GM12878 (cell line): ENCODE measurements around the gene REV3L. TPM values are rescaled to one million over a fixed set of nuclear protein-coding genes. Genes with fewer than 3 reads are reported as not detected.

Experiments
- ATAC-seq: fragments of 200-7000 bp; cut with Tn5 transposase; 3 replicates; pipeline ENCODE4 v1.9.1; 2020; ENCODE audit warnings: mild to moderate bottlenecking, moderate library complexity
- BruUV-seq: library from RNA; stranded (reverse); fragments of 400-500 nt; replicated peaks from 2 replicates; lab custom pipeline; 2021; lab: Mats Ljungman, UMichigan
- CTCF ChIA-PET: fragments of 300-600 bp; sonication (Branson Sonifier 250); formaldehyde crosslinking; extraction: SDS; loops from one replicate; lab custom pipeline; 2021; ENCODE audit warnings: inconsistent platforms; lab: Yijun Ruan, JAX
- POLR2A ChIA-PET: fragments of 350-600 bp; formaldehyde crosslinking; extraction: SDS; loops from one replicate; lab custom pipeline; 2021; ENCODE audit warnings: inconsistent platforms; lab: Charles Lee
- RAD21 ChIA-PET: fragments of 300-600 bp; sonication (Branson Sonifier 250); formaldehyde crosslinking; loops from one replicate; lab custom pipeline; 2023; ENCODE audit warnings: antibody characterized with exemption; ENCODE audit not compliant: unreplicated experiment; lab: Charles Lee
- SMC1A ChIA-PET: fragments of 300-600 bp; sonication (Branson Sonifier 250); formaldehyde crosslinking; loops from one replicate; lab custom pipeline; 2023; ENCODE audit not compliant: unreplicated experiment, uncharacterized antibody; lab: Charles Lee
- DNase-seq: peaks from one replicate; pipeline ENCODE4 v3.0.0-alpha.2; 2011; ENCODE audit warnings: low read depth, low spot score
- FAIRE-seq: peaks from 3 replicates; lab custom pipeline; 2011; peaks lifted over from hg19 to GRCh38; lab: Jason Lieb, UNC
- H2AFZ ChIP-seq: 2 replicates; pipeline ENCODE4 v1.6.0; 2011; ENCODE audit warnings: low read depth, low read length, control low read depth; ENCODE audit not compliant: control insufficient read depth
- H3K27ac ChIP-seq: 2 replicates; pipeline ENCODE4 v1.5.1; 2011; ENCODE audit warnings: control low read depth; ENCODE audit not compliant: control insufficient read depth, insufficient read depth
- H3K27me3 ChIP-seq, 2 experiments: replicated peaks in 1 of 2; 2 replicates each; pipeline versions ENCODE4 v1.6.0 to v1.6.1; 2011; ENCODE audit warnings: low read length in 1 of 2; ENCODE audit not compliant: control insufficient read depth in 2 of 2, insufficient read depth in 2 of 2
- H3K36me3 ChIP-seq, 2 experiments: 2 replicates each; pipeline ENCODE4 v1.5.1; 2011; ENCODE audit warnings: low read length in 1 of 2; ENCODE audit not compliant: control insufficient read depth in 2 of 2, insufficient read depth in 2 of 2
- H3K4me1 ChIP-seq: 2 replicates; pipeline ENCODE4 v1.6.1; 2011; ENCODE audit warnings: mild to moderate bottlenecking, low read length, moderate library complexity, mixed read lengths; ENCODE audit not compliant: control insufficient read depth, insufficient read depth
- H3K4me2 ChIP-seq: 2 replicates; pipeline ENCODE4 v1.6.0; 2011; ENCODE audit warnings: control low read depth; ENCODE audit not compliant: control insufficient read depth, insufficient read depth
- H3K4me3 ChIP-seq: fragments of 200-600 bp; sonication (generic); 2 replicates; pipeline ENCODE4 v1.5.1; 2016
- H3K79me2 ChIP-seq: 2 replicates; pipeline ENCODE4 v1.6.0; 2011; ENCODE audit warnings: low read length; ENCODE audit not compliant: control insufficient read depth, insufficient read depth
- H3K9ac ChIP-seq: 2 replicates; pipeline ENCODE4 v1.8.0; 2011; ENCODE audit warnings: low read length, control low read depth, mixed read lengths; ENCODE audit not compliant: control insufficient read depth, insufficient read depth
- H3K9me3 ChIP-seq: replicated peaks from 3 replicates; pipeline ENCODE4 v1.5.1; 2011; ENCODE audit warnings: mild to moderate bottlenecking, low read length; ENCODE audit not compliant: control insufficient read depth, insufficient read depth
- H4K20me1 ChIP-seq: 2 replicates; pipeline ENCODE4 v1.6.0; 2011; ENCODE audit not compliant: control insufficient read depth, insufficient read depth
- CEBPZ ChIP-seq: fragments of 150-350 bp; IDR thresholded peaks from 2 replicates; pipeline ENCODE4 v1.6.1; 2016; ENCODE audit warnings: low read depth, low read length
- CHD2 ChIP-seq: IDR thresholded peaks from 2 replicates; pipeline ENCODE4 v1.6.1; 2011; ENCODE audit warnings: low read depth, low read length, improper control_type of control experiment, borderline replicate concordance
- HDGF ChIP-seq: fragments of 450-650 bp; IDR thresholded peaks from 2 replicates; pipeline ENCODE4 v1.6.1; 2016; ENCODE audit warnings: antibody characterized with exemption
- IRF3 ChIP-seq: fragments of 450-650 bp; IDR thresholded peaks from 2 replicates; pipeline ENCODE4 v1.6.1; 2014; ENCODE audit warnings: mild to moderate bottlenecking
- KAT2A ChIP-seq: conservative IDR thresholded peaks from 2 replicates; pipeline ENCODE4 v1.6.1; 2011; ENCODE audit warnings: low read depth, low read length; ENCODE audit not compliant: control insufficient read depth
- POLR2AphosphoS2 ChIP-seq: IDR thresholded peaks from 2 replicates; pipeline ENCODE4 v1.6.1; 2011; ENCODE audit warnings: low read depth, mild to moderate bottlenecking, low read length, improper control_type of control experiment, moderate library complexity
- RELA ChIP-seq: fragments of 450-650 bp; IDR thresholded peaks from 2 replicates; pipeline ENCODE4 v1.8.0; 2014; ENCODE audit warnings: borderline replicate concordance; ENCODE audit not compliant: partially characterized antibody
- SMAD1 ChIP-seq: fragments of 450-650 bp; IDR thresholded peaks from 2 replicates; pipeline ENCODE4 v1.6.1; 2018; ENCODE audit warnings: mild to moderate bottlenecking, low read depth; ENCODE audit not compliant: partially characterized antibody
- TAF1 ChIP-seq: IDR thresholded peaks from 2 replicates; pipeline ENCODE4 v1.6.1; 2011; ENCODE audit warnings: mild to moderate bottlenecking, low read depth, low read length, borderline replicate concordance
- TCF12 ChIP-seq: IDR thresholded peaks from 2 replicates; pipeline ENCODE4 v1.6.1; 2011; ENCODE audit warnings: low read depth, mild to moderate bottlenecking, low read length
- ZNF207 ChIP-seq: fragments of 450-650 bp; IDR thresholded peaks from 2 replicates; pipeline ENCODE4 v1.6.1; 2014; ENCODE audit warnings: antibody characterized with exemption, mild to moderate bottlenecking, borderline replicate concordance
- ZNF384 ChIP-seq: IDR thresholded peaks from 2 replicates; pipeline ENCODE4 v1.6.1; 2012; ENCODE audit warnings: low read depth, mild to moderate bottlenecking, low read length, improper control_type of control experiment, borderline replicate concordance
- ZNF592 ChIP-seq: fragments of 450-650 bp; IDR thresholded peaks from 2 replicates; pipeline ENCODE4 v1.6.1; 2017; ENCODE audit warnings: mild to moderate bottlenecking, moderate library complexity
- WGBS: methylation state at CpG from one replicate; pipeline ENCODE4 v1.1.6; 2016; ENCODE audit warnings: low lambda C conversion rate; ENCODE audit not compliant: insufficient replicate concordance, insufficient coverage; ENCODE audit errors: missing lambda C conversion rate; 5-methylcytosine and 5-hydroxymethylcytosine counted together
- in situ Hi-C: fragments of 300-500 bp; cut with MboI; formaldehyde crosslinking; loops from 9 replicates; pipeline ENCODE4 v1.14.3; 2018; ENCODE audit warnings: mixed read lengths
- intact Hi-C: fragments of 100-400 bp; cut with micrococcal nuclease; formaldehyde crosslinking; loops from one replicate; pipeline ENCODE4 v1.14.2; 2022; ENCODE audit not compliant: unreplicated experiment
- polyA plus RNA-seq, 11 experiments: library from polyadenylated mRNA; depleted of rRNA in 4 of 11; unstranded in 6 of 11; stranded (reverse) in 5 of 11; fragments of >200 nt; fragmentation: Nextera tagmentation in 4 of 11; fragmentation: Illumina TruSeq in 1 of 11; extraction: Ambion mirVana in 4 of 11; extraction: Trizol in 1 of 11; gene quantifications; 1 replicate in 1 of 11; 2 replicates in 10 of 11; pipeline versions ENCODE4 v1.2.1 to v1.2.3, GENCODE V29; 2011 to 2016; ENCODE audit warnings: inconsistent platforms in 2 of 11, missing spikeins in 2 of 11, low read depth in 1 of 11
- total RNA-seq, 4 experiments: library from RNA; depleted of rRNA in 3 of 4; stranded (reverse); fragments of >200 nt in 3 of 4; fragmentation: Illumina TruSeq in 1 of 4; extraction: Trizol in 1 of 4; gene quantifications; 2 replicates each; pipeline versions ENCODE4 v1.2.1 to v1.2.3, GENCODE V29; 2013 to 2021

REV3L gene
- total and polyA plus RNA-seq, 10 of the 15 experiments (the other 5 are each of a cell fraction or from before 2014, with no cell fraction given): 7.6 to 33.6 (median 21.5) TPM

- H3K9ac ChIP-seq: no peak overlapping the region
- RAD21 ChIA-PET: interaction anchor here (0.6 kb wide), 1 partner anchor 226 kb away, joined by 3 read pairs; no protein-coding TSS in a partner anchor
- no peak overlapping the region for H2AFZ ChIP-seq
- in situ Hi-C loops: loop anchor here (5.0 kb wide), 2 partner anchors 388 to 793 kb away; no protein-coding TSS in a partner anchor
- no peak for ATAC-seq
- H3K27me3 ChIP-seq: no peaks in the 10 kb centered on the region
- POLR2A ChIA-PET: interaction anchor here (0.7 kb wide), 1 partner anchor 197 kb away, joined by 4 read pairs; no protein-coding TSS in a partner anchor
- DNase-seq: no peak
- no peaks in the 10 kb centered on the region for H3K4me1 ChIP-seq
- no peaks in the 10 kb centered on the region for H4K20me1 ChIP-seq
- intact Hi-C loops: loop anchor here (5.0 to 10.0 kb wide), 2 partner anchors 78 to 350 kb away; partner anchors contain the start of gene TRAF3IP2
- 68% methylated on average over 4 of the region's 6 CpGs for whole genome bisulfite sequencing
- no TSS peak for BruUV-seq
- no peak overlapping the region for H3K4me3 ChIP-seq
- CTCF ChIA-PET: interaction anchor here (0.6 kb wide), 2 partner anchors 910 to 1406 kb away, joined by 3 to 5 read pairs; no protein-coding TSS in a partner anchor
- H3K9me3 ChIP-seq: no peaks in the 10 kb centered on the region
- SMC1A ChIA-PET: no interaction called here
- H3K79me2 ChIP-seq: peaks cover 6% of the 10 kb centered on the region
- no peaks in the 10 kb centered on the region for H3K36me3 ChIP-seq
- no peak overlapping the region for H3K27ac ChIP-seq
- no peak overlapping the region for H3K4me2 ChIP-seq
- no peak for FAIRE-seq
- TF ChIP-seq CEBPZ: no peak
- no peak for TF ChIP-seq HDGF
- TF ChIP-seq ZNF207: no peak
- TF ChIP-seq KAT2A: no peak
- TF ChIP-seq POLR2AphosphoS2: no peak
- no peak for TF ChIP-seq ZNF592
- no peak for TF ChIP-seq CHD2
- TF ChIP-seq TAF1: no peak
- TF ChIP-seq ZNF384: no peak
- no peak for TF ChIP-seq TCF12
- no peak for TF ChIP-seq IRF3
- no peak for TF ChIP-seq SMAD1
- no peak for TF ChIP-seq RELA
Measured at GRCh38 chr6:111254779-111255166, 228.2 kb downstream of the REV3L start.
